Islet precursor cell (in vitro differentiated cells): ENCODE measurements around the gene DGKI.
A peak's percentile ranks its signal among the peaks of the same experiment; 100 is the strongest.

Experiments used
- DNase-seq: peaks from one replicate; pipeline ENCODE4 v3.0.0-alpha.2; 2018

DGKI gene

GRCh38 chr7:137636376-137636775, 210.4 kb downstream of the DGKI start:
- no peak for DNase-seq

GRCh38 chr7:137635874-137636273, 210.9 kb downstream of the DGKI start:
- DNase-seq, result no peak

- DNase-seq, result no peak
Observed at GRCh38 chr7:137635132-137635531, 211.6 kb downstream of the DGKI start.

DNA sequence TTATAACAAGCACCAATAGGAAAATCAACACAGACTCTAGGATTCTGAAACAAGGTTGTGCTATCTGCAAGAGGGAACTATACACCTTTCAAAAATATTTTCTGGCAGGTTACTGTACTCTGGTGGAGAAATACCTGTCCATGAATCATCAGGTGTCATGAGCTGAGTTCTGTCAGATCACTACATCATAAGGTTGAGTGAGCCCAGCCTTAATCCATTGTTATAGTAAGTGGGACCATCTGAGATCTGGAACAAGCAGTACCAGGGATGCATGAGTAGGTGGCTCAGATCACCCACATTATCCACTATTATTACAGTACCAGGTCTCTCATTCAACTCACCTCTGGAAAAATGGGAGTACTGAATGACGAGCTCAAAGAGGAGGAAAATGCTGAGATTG, 212.4 kb downstream of the DGKI start:
- no peak for DNase-seq

DNA sequence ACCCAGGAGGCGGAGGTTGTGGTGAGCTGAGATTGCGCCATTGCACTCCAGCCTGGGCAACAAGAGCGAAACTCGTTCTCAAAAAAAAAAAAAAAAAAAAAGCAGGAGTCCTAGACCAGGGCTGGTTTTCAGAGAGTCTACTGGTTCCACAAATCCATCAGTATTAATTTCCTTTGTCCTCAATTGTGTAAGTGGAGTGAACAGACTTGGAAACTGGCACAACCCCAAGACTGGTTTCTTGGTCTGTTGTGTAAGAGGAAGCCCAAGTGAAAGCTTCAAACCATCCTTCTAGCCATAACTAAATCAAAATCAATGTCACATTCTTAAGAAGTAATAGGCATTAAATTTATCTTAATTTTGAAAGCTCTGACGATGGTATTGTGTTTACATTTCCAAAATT, 213.6 kb downstream of the DGKI start:
- DNase-seq, result no peak

DNA sequence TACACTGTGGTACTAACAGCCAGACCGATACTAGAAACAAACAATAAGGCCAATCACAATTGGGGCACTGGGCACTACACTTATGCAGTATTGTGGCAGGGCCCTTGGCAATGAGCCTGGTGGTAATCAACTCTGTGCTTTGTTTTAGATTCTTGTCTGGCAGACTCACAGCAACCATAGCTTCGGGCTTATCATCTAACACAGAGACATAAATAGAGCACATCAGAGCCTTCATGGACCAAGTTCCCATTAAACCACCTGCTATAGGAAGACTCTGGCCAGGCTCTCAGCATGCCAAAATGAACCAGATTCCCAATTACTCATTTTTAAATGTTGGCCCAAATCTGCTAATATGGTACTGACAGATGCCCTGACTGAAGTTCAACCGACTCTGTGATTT, 218.6 kb downstream of the DGKI start:
- no peak for DNase-seq

DNA sequence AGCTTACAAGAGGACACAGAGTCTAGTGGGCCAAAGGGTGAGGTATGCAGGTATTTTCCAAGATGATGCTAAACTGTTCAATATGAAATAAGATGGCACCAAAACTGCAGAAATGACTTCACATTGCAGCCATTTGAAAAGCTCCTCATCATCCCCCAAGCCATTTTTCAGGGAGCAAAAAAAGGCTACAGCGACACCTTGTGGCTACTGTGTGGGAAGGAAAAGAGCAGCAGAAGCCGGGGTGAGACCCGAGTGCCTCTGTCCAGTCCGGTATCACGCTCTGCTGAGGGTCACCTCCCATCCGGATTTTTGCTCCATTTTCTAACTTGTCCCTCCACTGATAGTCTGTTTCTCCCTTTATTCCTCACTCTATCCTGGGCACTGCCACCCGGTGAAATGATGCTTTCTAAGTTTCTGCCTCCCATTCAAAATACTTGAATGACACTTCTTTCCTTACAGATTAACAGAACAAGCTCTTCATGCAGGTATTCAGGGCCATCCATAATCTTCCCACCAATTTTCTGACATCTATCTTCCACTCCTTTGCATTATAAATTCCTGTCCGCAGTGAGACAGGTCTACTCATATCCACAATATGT, 220.2 kb downstream of the DGKI start:
- DNase-seq, result peak; percentile 80

DNA sequence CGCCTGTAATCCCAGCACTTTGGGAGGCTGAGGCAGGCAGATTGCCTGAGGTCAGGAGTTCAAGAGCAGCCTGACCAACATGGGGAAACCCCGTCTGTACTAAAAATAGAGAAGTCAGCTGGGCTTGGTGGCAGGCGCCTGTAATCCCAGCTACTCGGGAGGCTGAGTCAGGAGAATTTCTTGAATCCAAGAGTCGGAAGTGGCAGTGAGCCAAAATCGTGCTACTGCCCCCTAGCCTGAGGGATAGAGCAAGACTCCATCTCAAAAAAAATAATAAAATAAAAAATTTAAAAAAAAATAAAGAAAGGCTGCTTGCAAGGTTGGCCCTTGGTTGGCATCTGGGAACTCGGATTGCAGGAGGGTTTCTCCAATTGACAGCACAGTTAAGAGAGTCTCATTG, 221.6 kb downstream of the DGKI start:
- no peak for DNase-seq

DNA sequence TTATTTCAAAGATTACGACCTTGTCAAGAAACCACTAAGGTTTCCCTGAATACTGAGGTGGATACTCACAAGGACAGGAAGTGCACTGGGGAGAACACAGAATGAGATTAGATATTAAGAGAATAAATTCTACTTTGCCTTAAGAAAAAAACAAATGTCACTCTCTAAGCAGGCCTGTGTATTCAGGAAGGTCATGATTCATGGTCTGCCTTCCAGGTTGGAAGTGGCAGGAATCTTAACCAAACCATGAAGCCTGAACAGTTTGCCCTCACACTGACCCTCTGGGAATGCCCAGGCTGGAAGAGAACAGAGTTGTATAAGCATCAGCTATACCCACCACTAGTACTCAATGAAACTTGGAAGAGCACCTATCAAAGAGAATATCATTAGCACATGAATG, 227.6 kb downstream of the DGKI start:
- DNase-seq, result no peak

DNA sequence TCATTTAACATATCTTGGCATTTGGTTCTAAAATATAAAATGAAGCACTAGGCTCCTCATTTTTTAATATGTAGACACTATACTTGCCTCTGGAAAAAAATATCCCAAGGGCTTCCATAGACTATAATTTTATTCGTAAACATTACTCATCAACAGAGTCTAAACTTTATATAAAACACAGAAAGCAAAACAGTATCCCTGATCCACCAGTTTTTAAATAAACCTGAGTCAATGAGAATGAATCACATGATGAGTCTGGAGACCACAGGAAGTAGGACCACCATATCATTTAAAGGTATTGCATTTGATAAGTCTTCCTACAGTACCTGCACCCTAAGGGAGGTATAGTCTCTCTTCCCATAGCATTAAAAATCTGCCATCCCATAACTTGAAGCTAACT, 228.0 kb downstream of the DGKI start:
- no peak for DNase-seq

GRCh38 chr7:137613006-137613525, 233.7 kb downstream of the DGKI start:
- DNase-seq, result no peak

DNA sequence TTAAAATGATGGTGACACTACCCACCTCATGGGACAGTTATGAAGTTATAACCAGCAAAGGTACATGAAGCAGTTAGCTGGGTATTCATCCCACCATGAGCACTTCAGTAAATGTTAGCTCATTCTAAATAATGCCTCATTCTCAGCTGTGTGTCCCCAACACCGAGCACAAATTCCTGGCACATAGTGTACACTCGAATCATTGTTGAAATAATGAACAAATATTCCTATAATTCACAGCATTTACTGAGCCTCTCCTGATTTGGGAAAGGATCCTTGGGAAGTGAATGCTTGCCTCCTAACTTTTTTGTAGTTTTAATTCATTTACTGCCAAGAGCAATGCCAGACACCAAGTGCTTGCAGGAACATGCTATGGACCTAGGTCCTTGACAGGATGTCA, 235.2 kb downstream of the DGKI start:
- DNase-seq, result no peak

GRCh38 chr7:137609500-137609899, 237.3 kb downstream of the DGKI start:
- DNase-seq, result peak; percentile 69

DNA sequence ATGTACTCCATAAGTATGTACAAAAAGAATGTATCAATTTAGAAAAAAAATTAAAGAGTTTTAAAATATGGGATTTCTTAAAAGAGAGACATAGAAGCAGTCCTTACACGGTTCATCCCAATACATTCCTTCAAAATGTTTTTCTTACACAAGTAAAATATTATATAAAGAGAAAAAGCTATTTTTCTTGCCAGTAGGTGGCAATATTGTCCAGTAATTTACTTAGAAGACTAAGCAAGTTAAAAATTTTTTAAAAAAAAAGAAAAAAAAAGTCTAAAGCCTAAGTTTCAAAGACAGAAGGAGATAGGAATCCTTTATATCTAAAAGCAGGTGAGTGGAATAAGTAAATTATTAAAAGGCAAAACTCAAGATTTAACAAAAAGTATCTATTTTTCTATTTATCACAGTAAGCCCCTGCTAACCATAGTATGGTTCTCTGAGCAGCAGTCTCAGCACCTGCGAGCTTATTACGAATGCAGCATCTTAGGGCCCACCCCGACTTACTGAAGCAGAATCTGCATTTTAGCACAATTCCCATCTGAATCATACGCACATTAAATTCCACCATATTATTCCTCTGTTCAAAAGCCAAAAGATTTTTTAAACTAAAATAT, 240.6 kb downstream of the DGKI start:
- no peak for DNase-seq

- no peak for DNase-seq
Observed at GRCh38 chr7:137603043-137603442, 243.7 kb downstream of the DGKI start.

GRCh38 chr7:137601642-137602041, 245.1 kb downstream of the DGKI start:
- no peak for DNase-seq

- no peak for DNase-seq
Observed at GRCh38 chr7:137597856-137598255, 248.9 kb downstream of the DGKI start.

- DNase-seq, result no peak
Observed at GRCh38 chr7:137593115-137593711, 253.6 kb downstream of the DGKI start.

DNA sequence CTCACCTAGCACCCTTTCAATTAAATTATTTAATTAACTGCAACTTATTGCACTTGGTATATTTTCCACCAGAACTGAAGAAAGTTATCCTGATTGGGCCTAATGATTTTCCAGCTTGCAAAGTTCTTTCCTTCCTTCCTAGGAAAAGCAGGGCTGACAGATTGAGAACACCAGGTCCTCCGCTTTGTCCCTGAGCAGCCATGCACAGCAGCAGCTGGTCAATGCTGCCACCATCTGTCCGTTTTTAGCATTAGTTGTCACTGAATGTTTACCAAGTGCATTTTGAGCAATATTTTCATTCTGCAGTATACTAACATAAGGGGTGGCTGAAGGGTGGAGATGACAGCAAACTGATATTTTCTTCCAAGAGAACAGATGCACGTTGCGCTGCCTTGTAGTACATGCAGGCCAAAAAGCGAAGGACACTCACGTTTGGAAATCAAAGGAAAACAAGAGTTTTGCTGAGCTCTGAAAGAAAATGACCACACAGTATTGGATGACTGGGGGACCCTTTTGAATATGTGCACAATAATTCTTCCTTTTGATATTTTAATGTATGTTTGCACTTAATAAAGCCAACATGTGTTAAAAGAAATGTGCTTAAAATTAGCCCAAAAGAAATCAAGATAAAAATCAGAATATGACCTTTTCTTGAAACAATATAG, 254.4 kb downstream of the DGKI start:
- DNase-seq, result peak; percentile 85

GRCh38 chr7:137591421-137591837, 255.3 kb downstream of the DGKI start:
- peak; percentile 58 for DNase-seq

- no peak for DNase-seq
Observed at GRCh38 chr7:137590756-137591305, 255.9 kb downstream of the DGKI start.

DNA sequence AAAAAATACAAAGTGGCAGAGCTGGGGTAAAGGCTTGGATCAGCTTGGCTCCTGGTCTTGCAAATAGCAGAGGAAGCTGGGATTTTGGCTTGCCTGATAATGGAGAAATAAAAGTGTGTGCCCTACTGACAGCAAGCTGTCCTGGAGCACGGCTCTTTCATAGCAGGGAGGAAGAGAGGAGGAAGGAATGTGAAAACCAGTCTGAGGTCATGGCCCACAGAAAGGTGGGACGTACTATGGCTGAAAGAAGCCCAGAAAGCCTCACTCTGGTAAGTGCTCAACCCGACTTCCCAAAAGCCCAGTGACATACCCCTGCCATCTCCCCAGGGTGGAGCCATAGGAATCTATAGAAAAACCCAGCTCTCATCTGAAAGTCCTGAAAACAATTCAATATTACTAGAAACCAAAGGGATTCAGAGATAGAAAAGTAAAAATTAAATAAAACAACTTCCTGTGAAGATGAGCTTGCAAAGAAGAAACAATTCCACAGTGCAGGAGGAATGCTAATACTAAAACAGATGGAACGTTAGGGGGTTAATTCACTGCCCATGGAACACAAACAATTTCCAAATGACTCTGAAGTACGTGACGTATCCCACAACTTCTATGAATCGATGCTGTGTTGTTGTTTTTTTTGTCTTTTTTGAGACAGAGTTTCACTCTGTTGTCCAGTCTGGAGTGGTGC, 256.6 kb downstream of the DGKI start:
- DNase-seq, result no peak

DNA sequence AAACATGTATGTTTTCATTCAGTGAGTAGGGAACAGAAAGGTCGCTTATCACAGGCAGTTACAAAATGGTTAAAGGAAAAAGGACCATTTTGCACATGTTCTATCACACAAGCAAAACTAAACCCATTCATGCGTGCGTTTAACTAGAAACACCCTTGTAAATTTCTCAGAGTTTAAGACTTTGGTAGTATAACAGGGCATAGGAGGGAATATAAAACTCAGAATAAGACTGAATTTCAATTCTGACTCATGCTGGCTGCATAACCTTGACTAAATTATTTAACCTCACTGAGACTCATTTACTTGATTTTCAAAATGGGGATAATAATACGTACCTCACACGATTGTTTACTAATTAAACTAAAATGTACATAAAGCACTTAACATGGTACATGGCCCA, 259.4 kb downstream of the DGKI start:
- DNase-seq, result no peak
